Activated B cell treated with CpG ODN at 0.5 μM for 24 hours (primary cell): ENCODE measurements around the gene RAB20. TPM values are rescaled to one million over a fixed set of nuclear protein-coding genes. Genes with fewer than 3 reads are reported as not detected.

Experiments used
- ATAC-seq: fragments of 200-7000 bp; cut with Tn5 transposase; one replicate; pipeline ENCODE4 v1.10.0; 2021; ENCODE audit warnings: low read depth, mild to moderate bottlenecking, moderate library complexity
- CTCF ChIA-PET: fragments of 350-600 bp; sonication (Branson Sonifier 250); formaldehyde crosslinking; loops from one replicate; lab custom pipeline; 2021; ENCODE audit warnings: antibody characterized with exemption; lab: Charles Lee
- POLR2A ChIA-PET: fragments of 350-600 bp; sonication (Branson Sonifier 250); formaldehyde crosslinking; loops from one replicate; lab custom pipeline; 2021; ENCODE audit warnings: antibody characterized with exemption; lab: Charles Lee
- DNase-seq: peaks from one replicate; pipeline ENCODE4 v3.0.0; 2022
- H3K27ac Mint-ChIP-seq: one replicate; pipeline ENCODE4 v1.8.0; 2020; ENCODE audit warnings: mixed read lengths
- H3K27me3 Mint-ChIP-seq: one replicate; pipeline ENCODE4 v1.8.0; 2021; ENCODE audit warnings: mixed read lengths
- H3K36me3 Mint-ChIP-seq: one replicate; pipeline ENCODE4 v1.8.0; 2021; ENCODE audit warnings: low read depth, mixed read lengths
- H3K4me1 Mint-ChIP-seq: one replicate; pipeline ENCODE4 v1.8.0; 2021; ENCODE audit warnings: mixed read lengths
- H3K4me3 Mint-ChIP-seq: one replicate; pipeline ENCODE4 v1.8.0; 2020; ENCODE audit warnings: mild to moderate bottlenecking, mixed read lengths
- H3K9me3 Mint-ChIP-seq: one replicate; pipeline ENCODE4 v1.8.0; 2020; ENCODE audit warnings: mixed read lengths
- intact Hi-C: fragments of 100-400 bp; cut with micrococcal nuclease; formaldehyde crosslinking; loops from one replicate; pipeline ENCODE4 v1.15.1; 2024
- total RNA-seq: library from RNA; stranded (reverse); gene quantifications from 2 replicates; pipeline ENCODE4 v1.2.3, GENCODE V29; 2022
- TF ChIP-seq, protein P1 (sequence below): fragments of 200-600 bp; IDR thresholded peaks from one replicate; pipeline ENCODE4 v1.8.0; 2022; ENCODE audit warnings: antibody characterized with exemption, mild to moderate bottlenecking

The RAB20 gene
- total RNA-seq, 1 donor from 2014 or later = 3.1 TPM

DNA sequence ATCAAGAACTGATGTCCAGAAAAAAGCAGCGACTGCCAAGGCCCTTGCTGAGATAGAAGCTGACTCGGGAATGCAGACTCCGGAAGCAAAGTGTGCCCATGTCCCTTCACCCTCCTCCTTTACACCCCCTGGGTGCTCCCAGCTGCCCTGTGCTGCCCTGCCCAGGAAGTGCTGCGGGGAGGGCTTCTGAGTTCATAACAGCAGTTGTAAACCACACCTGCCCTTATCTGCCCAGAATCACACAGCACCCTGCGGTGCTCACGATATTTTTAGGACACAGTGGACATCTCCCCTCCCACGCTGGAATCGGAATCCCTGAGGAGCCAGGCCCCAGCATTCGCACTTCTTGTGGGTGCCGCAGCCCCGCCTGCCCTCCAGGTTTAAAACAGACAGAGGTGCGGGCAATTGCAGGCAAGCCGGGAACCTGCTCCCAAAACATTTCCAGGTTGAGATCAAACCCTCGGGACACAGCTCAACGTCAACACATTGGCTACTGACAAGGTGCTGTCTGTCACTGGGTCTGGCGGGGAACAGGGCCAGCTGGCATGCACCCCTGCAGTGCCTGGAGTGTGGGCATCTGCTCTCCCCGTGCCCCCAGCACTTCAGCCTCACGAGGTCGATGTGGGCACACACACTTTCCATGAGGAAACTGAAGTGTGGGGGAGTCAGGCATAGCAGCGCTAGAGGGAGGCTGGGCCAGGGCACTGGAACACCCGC, 36.8 kb downstream of the RAB20 start:
- DNase-seq (no peak), ATAC-seq (no peak)
- Mint-ChIP-seq H3K4me3 (no peak overlapping the region), H3K27me3 (no peaks in the 10 kb centered on the region), H3K4me1 (peaks cover 31% of the 10 kb centered on the region), H3K27ac (no peak overlapping the region), H3K9me3 (no peaks in the 10 kb centered on the region), H3K36me3 (peaks cover 2% of the 10 kb centered on the region)
- intact Hi-C loops = loop anchor here (1.0 to 5.0 kb wide), 2 partner anchors 52 to 68 kb away; no protein-coding TSS in a partner anchor
- ChIA-PET POLR2A (no interaction called here), CTCF (no interaction called here)
- TF ChIP-seq, protein P1, sequence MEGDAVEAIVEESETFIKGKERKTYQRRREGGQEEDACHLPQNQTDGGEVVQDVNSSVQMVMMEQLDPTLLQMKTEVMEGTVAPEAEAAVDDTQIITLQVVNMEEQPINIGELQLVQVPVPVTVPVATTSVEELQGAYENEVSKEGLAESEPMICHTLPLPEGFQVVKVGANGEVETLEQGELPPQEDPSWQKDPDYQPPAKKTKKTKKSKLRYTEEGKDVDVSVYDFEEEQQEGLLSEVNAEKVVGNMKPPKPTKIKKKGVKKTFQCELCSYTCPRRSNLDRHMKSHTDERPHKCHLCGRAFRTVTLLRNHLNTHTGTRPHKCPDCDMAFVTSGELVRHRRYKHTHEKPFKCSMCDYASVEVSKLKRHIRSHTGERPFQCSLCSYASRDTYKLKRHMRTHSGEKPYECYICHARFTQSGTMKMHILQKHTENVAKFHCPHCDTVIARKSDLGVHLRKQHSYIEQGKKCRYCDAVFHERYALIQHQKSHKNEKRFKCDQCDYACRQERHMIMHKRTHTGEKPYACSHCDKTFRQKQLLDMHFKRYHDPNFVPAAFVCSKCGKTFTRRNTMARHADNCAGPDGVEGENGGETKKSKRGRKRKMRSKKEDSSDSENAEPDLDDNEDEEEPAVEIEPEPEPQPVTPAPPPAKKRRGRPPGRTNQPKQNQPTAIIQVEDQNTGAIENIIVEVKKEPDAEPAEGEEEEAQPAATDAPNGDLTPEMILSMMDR = no peak

DNA sequence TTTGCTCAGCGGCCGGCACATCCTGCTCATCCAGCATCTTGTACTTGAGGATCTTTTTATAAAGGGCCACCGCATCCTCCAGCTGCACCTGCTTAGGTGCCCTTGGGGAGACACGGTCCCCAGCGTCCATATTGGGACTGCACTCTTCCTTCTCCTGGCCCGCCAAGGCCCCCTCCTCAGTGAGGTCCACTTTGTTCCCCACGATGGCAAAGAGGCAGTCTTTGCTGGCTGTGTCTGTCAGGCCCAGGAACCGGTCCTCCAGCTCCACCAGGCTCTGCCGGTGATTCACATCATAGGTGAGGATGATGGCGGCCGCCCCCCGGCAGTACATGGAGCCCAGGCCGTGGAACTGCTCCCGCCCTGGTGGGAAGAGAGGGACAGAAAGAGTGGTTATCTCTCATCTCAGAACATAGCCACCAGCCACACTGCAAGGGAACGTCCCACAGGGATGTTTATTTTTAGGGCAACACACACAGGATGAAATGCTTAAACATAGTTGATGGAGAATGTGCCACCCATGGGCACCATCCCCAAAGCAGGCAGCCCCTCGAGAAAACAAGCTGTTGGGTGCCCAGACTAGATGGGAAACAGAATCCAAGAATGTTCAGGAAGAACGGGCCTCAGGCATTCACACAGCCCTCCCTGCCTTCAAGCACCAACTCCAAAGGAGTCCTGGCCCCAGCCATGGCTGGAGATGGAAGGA, 37.5 kb downstream of the RAB20 start:
- Mint-ChIP-seq H3K27me3 (no peaks in the 10 kb centered on the region), H3K4me3 (no peak overlapping the region), H3K9me3 (no peaks in the 10 kb centered on the region), H3K36me3 (peaks cover 2% of the 10 kb centered on the region), H3K4me1 (peaks cover 31% of the 10 kb centered on the region), H3K27ac (no peak overlapping the region)
- DNase-seq (no peak), ATAC-seq (no peak)
- TF ChIP-seq, protein P1 = no peak
- CTCF ChIA-PET = no interaction called here
- intact Hi-C loops = loop anchor here (5.0 kb wide), 1 partner anchor 52 kb away; no protein-coding TSS in a partner anchor
- POLR2A ChIA-PET = no interaction called here

DNA sequence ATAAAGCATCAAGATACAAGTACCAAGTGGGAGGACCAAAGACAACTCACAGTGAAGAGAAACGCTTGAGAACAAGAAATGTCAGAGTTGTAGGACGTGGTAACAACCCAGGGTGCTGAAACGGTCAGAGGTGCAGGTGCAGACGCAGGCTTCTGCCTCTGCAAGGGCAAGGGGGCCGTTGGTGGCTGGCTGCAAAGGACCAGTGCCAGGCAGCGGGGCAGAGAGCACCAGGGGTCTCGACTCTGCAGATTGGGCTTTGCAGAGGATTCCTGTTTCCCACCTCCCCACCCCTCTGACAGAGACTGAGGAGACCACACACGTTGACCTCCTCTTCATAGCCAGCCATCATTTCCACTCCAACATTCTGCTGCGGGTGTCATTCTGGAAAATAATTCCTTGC, 38.3 kb downstream of the RAB20 start:
- DNase-seq (no peak), ATAC-seq (no peak)
- TF ChIP-seq, protein P1 = no peak
- Mint-ChIP-seq H3K9me3 (no peaks in the 10 kb centered on the region), H3K4me1 (peaks cover 31% of the 10 kb centered on the region), H3K27ac (no peak overlapping the region), H3K27me3 (no peaks in the 10 kb centered on the region), H3K4me3 (no peak overlapping the region), H3K36me3 (peaks cover 2% of the 10 kb centered on the region)
- intact Hi-C loops = loop anchor here (5.0 kb wide), 1 partner anchor 51 kb away; no protein-coding TSS in a partner anchor
- CTCF ChIA-PET = no interaction called here
- POLR2A ChIA-PET = no interaction called here

DNA sequence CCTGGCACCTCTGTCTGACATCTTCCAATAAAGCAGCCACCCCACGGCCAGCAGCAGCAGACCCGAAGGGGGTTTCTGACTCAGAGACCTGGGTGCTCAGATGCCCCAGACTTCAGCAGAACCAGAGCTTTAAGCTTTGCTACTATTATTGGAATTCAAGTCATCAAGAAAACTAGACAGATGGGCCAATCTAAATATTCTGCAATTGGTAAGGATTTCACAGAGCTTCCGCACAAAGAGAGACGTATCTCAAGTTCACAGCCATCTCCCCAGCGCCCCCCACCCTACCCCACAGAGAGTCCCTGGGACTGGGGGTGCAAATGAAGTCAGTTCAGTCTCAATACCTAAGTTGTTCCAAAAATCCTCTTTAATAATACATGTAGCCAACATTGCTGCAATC, 38.8 kb downstream of the RAB20 start:
- Mint-ChIP-seq H3K27ac (no peak overlapping the region), H3K36me3 (peaks cover 2% of the 10 kb centered on the region), H3K4me3 (no peak overlapping the region), H3K4me1 (peaks cover 31% of the 10 kb centered on the region), H3K27me3 (no peaks in the 10 kb centered on the region), H3K9me3 (no peaks in the 10 kb centered on the region)
- TF ChIP-seq, protein P1 = no peak
- DNase-seq (no peak), ATAC-seq (no peak)
- intact Hi-C loops = loop anchor here (5.0 kb wide), 1 partner anchor 50 kb away; no protein-coding TSS in a partner anchor
- POLR2A ChIA-PET = no interaction called here
- CTCF ChIA-PET = no interaction called here

DNA sequence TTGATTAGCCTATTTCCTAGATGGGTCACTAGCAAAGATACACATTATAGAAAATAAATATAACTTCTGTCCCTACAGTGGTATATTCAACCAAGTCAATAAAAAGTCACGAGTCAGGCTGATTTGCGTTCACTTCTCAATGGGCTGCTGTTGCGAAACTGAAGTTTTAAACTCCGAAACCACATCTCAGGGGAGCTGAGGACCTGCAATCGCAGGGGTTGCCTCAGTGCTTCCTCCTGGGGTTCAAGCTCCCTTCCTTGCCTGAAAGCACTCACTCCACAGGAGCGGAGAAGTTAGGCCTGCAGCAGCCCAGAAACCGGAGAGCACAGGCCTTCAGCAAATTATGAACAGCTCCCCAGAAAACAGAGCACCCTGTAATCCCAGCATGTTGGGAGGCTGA, 39.6 kb downstream of the RAB20 start:
- H3K36me3 Mint-ChIP-seq = peaks cover 2% of the 10 kb centered on the region
- intact Hi-C loops = loop anchor here (5.0 kb wide), 1 partner anchor 50 kb away; no protein-coding TSS in a partner anchor
- H3K4me3 Mint-ChIP-seq = no peak overlapping the region
- no peak for DNase-seq
- no peaks in the 10 kb centered on the region for H3K27me3 Mint-ChIP-seq
- H3K9me3 Mint-ChIP-seq = no peaks in the 10 kb centered on the region
- ChIA-PET POLR2A (no interaction called here), CTCF (interaction anchor here (1.4 kb wide), 1 partner anchor 66 kb away, joined by 4 read pairs; no protein-coding TSS in a partner anchor)
- TF ChIP-seq, protein P1 = no peak
- ATAC-seq = no peak
- H3K4me1 Mint-ChIP-seq = peaks cover 31% of the 10 kb centered on the region
- H3K27ac Mint-ChIP-seq = no peak overlapping the region
